GM12878 (cell line): Measurements from ENCODE around the gene ZBTB5. TPM values are rescaled to one million over a fixed set of nuclear protein-coding genes. Genes with fewer than 3 reads are reported as not detected.
A peak's percentile ranks its signal among the peaks of the same experiment; 100 is the strongest.

Experiments used
- ATF7 ChIP-seq: fragments of 450-650 bp; IDR thresholded peaks from 2 replicates; pipeline ENCODE4 v1.6.1; 2016; ENCODE audit warnings: low read depth, mild to moderate bottlenecking
- BACH1 ChIP-seq: fragments of 450-650 bp; IDR thresholded peaks from 2 replicates; pipeline ENCODE4 v1.6.1; 2017; ENCODE audit warnings: mild to moderate bottlenecking, borderline replicate concordance
- CHD1 ChIP-seq: IDR thresholded peaks from 2 replicates; pipeline ENCODE4 v1.6.1; 2012; ENCODE audit warnings: low read depth, low read length, improper control_type of control experiment
- EGR1 ChIP-seq, 2 experiments: IDR thresholded peaks; 1 replicate in 1 of 2; 2 replicates in 1 of 2; pipeline ENCODE4 v1.6.1; 2011 to 2012; ENCODE audit warnings: low read depth in 2 of 2, low read length in 2 of 2, borderline replicate concordance in 1 of 2, mild to moderate bottlenecking in 1 of 2, moderate library complexity in 1 of 2
- ETV6 ChIP-seq, 2 experiments: fragments of 450-650 bp in 1 of 2; IDR thresholded peaks in 1 of 2; conservative IDR thresholded peaks in 1 of 2; 2 replicates each; pipeline ENCODE4 v1.6.1; 2014; ENCODE audit warnings: antibody characterized with exemption in 1 of 2, borderline replicate concordance in 1 of 2, low read depth in 1 of 2, mild to moderate bottlenecking in 1 of 2, moderate library complexity in 1 of 2
- EZH2 ChIP-seq: IDR thresholded peaks from 2 replicates; pipeline ENCODE4 v1.6.1; 2012; ENCODE audit warnings: low read depth, mild to moderate bottlenecking, control low read depth, inconsistent platforms, low read length, borderline replicate concordance; ENCODE audit not compliant: control insufficient read depth
- FOXM1 ChIP-seq: IDR thresholded peaks from 2 replicates; pipeline ENCODE4 v1.6.1; 2012; ENCODE audit warnings: low read depth, mild to moderate bottlenecking, inconsistent platforms, low read length, moderate library complexity
- GABPA ChIP-seq: IDR thresholded peaks from 2 replicates; pipeline ENCODE4 v1.6.1; 2014; ENCODE audit warnings: antibody characterized with exemption, low read depth, mild to moderate bottlenecking, inconsistent platforms
- KAT2A ChIP-seq: conservative IDR thresholded peaks from 2 replicates; pipeline ENCODE4 v1.6.1; 2011; ENCODE audit warnings: low read depth, low read length; ENCODE audit not compliant: control insufficient read depth
- NR2C1 ChIP-seq: fragments of 450-650 bp; IDR thresholded peaks from 2 replicates; pipeline ENCODE4 v1.6.1; 2017; ENCODE audit warnings: antibody characterized with exemption, mild to moderate bottlenecking, moderate library complexity
- POLR2A ChIP-seq: IDR thresholded peaks from 2 replicates; pipeline ENCODE4 v1.6.1; 2011; ENCODE audit warnings: low read depth, mild to moderate bottlenecking, low read length
- RELA ChIP-seq: fragments of 450-650 bp; IDR thresholded peaks from 2 replicates; pipeline ENCODE4 v1.8.0; 2014; ENCODE audit warnings: borderline replicate concordance; ENCODE audit not compliant: partially characterized antibody
- SREBF2 ChIP-seq: IDR thresholded peaks from 2 replicates; pipeline ENCODE4 v1.6.1; 2012; ENCODE audit warnings: mild to moderate bottlenecking, low read length
- SUZ12 ChIP-seq: fragments of 200-600 bp; sonication (generic); IDR thresholded peaks from one replicate; pipeline ENCODE4 v1.6.1; 2018; ENCODE audit warnings: antibody characterized with exemption, mild to moderate bottlenecking; ENCODE audit not compliant: unreplicated experiment
- ZBED1 ChIP-seq: IDR thresholded peaks from 2 replicates; pipeline ENCODE4 v1.6.1; 2016; ENCODE audit warnings: borderline replicate concordance
- ZNF384 ChIP-seq: IDR thresholded peaks from 2 replicates; pipeline ENCODE4 v1.6.1; 2012; ENCODE audit warnings: low read depth, mild to moderate bottlenecking, low read length, improper control_type of control experiment, borderline replicate concordance
- ZNF622 ChIP-seq: fragments of 450-650 bp; IDR thresholded peaks from 2 replicates; pipeline ENCODE4 v1.6.1; 2017; ENCODE audit warnings: mild to moderate bottlenecking, inconsistent platforms
- polyA plus RNA-seq, 11 experiments: library from polyadenylated mRNA; depleted of rRNA in 4 of 11; unstranded in 6 of 11; stranded (reverse) in 5 of 11; fragments of >200 nt; fragmentation: Nextera tagmentation in 4 of 11; fragmentation: Illumina TruSeq in 1 of 11; extraction: Ambion mirVana in 4 of 11; extraction: Trizol in 1 of 11; gene quantifications; 1 replicate in 1 of 11; 2 replicates in 10 of 11; pipeline versions ENCODE4 v1.2.1 to v1.2.3, GENCODE V29; 2011 to 2016; ENCODE audit warnings: inconsistent platforms in 2 of 11, missing spikeins in 2 of 11, low read depth in 1 of 11
- total RNA-seq, 4 experiments: library from RNA; depleted of rRNA in 3 of 4; stranded (reverse); fragments of >200 nt in 3 of 4; fragmentation: Illumina TruSeq in 1 of 4; extraction: Trizol in 1 of 4; gene quantifications; 2 replicates each; pipeline versions ENCODE4 v1.2.1 to v1.2.3, GENCODE V29; 2013 to 2021
- TF ChIP-seq, protein P1 (sequence below): fragments of 450-650 bp; formaldehyde crosslinking; IDR thresholded peaks from 2 replicates; pipeline ENCODE4 v1.4.0; 2022; ENCODE audit warnings: mild to moderate bottlenecking, moderate library complexity
- TF ChIP-seq, protein P2 (sequence below): fragments of 450-650 bp; IDR thresholded peaks from 2 replicates; pipeline ENCODE4 v1.6.1; 2017; ENCODE audit warnings: mild to moderate bottlenecking, low read depth, inconsistent platforms; ENCODE audit not compliant: poor library complexity, severe bottlenecking
- TF ChIP-seq, protein P3 (sequence below): IDR thresholded peaks from 2 replicates; pipeline ENCODE4 v1.6.1; 2011; ENCODE audit warnings: borderline replicate concordance, low read depth, mild to moderate bottlenecking, moderate library complexity, low read length; ENCODE audit not compliant: insufficient read depth, poor library complexity, severe bottlenecking
- TF ChIP-seq, protein P4 (sequence below), 3 experiments: IDR thresholded peaks in 2 of 3; conservative IDR thresholded peaks in 1 of 3; 2 replicates each; pipeline ENCODE4 v1.5.1; 2011; ENCODE audit warnings: low read depth in 3 of 3, low read length in 3 of 3, mild to moderate bottlenecking in 3 of 3, control low read depth in 2 of 3, moderate library complexity in 2 of 3, inconsistent platforms in 1 of 3, mixed read lengths in 1 of 3; ENCODE audit not compliant: control insufficient read depth in 2 of 3, insufficient read depth in 1 of 3; ENCODE audit errors: extremely low read depth in 1 of 3

The ZBTB5 gene
- total and polyA plus RNA-seq, 10 of the 15 experiments (the other 5 are each of a cell fraction or from before 2014, with no cell fraction given): 1.4 to 32.5 (median 12.1) TPM

DNA sequence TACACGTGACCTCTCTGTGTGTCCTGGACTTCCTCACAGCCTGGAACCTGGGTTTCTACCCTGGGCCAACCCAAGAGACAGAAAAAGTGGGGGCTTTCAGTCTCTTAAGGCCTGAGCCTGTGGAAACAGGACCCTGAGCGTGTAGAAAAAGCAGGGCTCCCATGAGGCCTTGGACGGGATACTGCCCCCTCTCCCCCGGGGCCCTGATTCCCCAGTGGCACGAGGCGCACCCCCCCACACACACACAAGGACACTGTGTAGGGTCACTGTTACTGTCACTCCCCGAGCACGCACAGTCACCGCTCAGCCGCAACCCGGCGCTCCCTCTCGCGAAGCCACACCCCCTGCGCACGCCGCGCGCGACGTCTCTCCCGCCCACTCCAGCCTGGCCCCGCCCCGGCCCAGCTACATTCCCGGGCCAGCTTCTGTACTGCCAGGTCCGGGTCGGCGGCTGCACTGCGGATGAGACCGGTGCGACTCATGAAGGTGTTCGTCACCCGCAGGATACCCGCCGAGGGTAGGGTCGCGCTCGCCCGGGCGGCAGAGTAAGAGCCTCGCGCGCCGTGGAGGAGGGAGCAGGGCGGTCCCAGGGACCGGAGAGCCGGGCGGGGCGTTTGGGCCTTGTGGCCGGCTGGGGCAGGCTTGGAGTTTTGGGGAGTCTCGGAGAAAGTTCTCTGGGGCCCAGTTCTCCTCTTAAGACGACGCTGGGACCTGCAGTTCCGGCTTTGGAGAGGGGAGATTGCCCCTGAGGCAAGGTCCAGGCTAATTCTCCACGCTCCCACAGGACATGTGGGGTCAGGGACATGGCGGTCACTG, 42.8 kb downstream of the ZBTB5 start, which contains the start of gene GRHPR (continued):
- TF ChIP-seq, protein P1, sequence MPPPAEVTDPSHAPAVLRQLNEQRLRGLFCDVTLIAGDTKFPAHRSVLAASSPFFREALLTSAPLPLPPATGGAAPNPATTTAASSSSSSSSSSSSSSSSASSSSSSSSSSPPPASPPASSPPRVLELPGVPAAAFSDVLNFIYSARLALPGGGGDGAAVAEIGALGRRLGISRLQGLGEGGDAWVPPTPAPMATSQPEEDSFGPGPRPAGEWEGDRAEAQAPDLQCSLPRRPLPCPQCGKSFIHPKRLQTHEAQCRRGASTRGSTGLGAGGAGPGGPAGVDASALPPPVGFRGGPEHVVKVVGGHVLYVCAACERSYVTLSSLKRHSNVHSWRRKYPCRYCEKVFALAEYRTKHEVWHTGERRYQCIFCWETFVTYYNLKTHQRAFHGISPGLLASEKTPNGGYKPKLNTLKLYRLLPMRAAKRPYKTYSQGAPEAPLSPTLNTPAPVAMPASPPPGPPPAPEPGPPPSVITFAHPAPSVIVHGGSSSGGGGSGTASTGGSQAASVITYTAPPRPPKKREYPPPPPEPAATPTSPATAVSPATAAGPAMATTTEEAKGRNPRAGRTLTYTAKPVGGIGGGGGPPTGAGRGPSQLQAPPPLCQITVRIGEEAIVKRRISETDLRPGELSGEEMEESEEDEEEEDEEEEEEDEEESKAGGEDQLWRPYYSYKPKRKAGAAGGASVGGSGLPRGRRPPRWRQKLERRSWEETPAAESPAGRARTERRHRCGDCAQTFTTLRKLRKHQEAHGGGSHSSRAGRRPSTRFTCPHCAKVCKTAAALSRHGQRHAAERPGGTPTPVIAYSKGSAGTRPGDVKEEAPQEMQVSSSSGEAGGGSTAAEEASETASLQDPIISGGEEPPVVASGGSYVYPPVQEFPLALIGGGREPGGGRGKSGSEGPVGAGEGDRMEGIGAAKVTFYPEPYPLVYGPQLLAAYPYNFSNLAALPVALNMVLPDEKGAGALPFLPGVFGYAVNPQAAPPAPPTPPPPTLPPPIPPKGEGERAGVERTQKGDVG: no peak
- TF ChIP-seq ZNF384 (no peak), NR2C1 (no peak), CHD1 (0 out of 2 replicates have a peak, but pooled peaks have one; percentile 51), RELA (no peak), ZNF622 (no peak), GABPA (no peak), BACH1 (peak; percentile 64), SREBF2 (no peak), ATF7 (peak; percentile 69), ZBED1 (no peak), EGR1 (IDR thresholded peaks at IDR 0.05; ENCODE audit: borderline replicate concordance in 1 of 2, low read depth in 2 of 2, low read length in 2 of 2) (peak; percentile 64 to 74; a peak in 2 of 3 replicates), SUZ12 (no peak), FOXM1 (no peak), POLR2A (peak; percentile 91), ETV6 (conservative IDR thresholded peaks at IDR 0.05 in 1 of 2, IDR thresholded peaks at IDR 0.05 in 1 of 2; ENCODE audit: borderline replicate concordance in 1 of 2, low read depth in 1 of 2) (no peak), EZH2 (no peak), KAT2A (no peak)
- TF ChIP-seq, protein P2, sequence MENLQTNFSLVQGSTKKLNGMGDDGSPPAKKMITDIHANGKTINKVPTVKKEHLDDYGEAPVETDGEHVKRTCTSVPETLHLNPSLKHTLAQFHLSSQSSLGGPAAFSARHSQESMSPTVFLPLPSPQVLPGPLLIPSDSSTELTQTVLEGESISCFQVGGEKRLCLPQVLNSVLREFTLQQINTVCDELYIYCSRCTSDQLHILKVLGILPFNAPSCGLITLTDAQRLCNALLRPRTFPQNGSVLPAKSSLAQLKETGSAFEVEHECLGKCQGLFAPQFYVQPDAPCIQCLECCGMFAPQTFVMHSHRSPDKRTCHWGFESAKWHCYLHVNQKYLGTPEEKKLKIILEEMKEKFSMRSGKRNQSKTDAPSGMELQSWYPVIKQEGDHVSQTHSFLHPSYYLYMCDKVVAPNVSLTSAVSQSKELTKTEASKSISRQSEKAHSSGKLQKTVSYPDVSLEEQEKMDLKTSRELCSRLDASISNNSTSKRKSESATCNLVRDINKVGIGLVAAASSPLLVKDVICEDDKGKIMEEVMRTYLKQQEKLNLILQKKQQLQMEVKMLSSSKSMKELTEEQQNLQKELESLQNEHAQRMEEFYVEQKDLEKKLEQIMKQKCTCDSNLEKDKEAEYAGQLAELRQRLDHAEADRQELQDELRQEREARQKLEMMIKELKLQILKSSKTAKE: peak; percentile 19
- TF ChIP-seq, protein P3, sequence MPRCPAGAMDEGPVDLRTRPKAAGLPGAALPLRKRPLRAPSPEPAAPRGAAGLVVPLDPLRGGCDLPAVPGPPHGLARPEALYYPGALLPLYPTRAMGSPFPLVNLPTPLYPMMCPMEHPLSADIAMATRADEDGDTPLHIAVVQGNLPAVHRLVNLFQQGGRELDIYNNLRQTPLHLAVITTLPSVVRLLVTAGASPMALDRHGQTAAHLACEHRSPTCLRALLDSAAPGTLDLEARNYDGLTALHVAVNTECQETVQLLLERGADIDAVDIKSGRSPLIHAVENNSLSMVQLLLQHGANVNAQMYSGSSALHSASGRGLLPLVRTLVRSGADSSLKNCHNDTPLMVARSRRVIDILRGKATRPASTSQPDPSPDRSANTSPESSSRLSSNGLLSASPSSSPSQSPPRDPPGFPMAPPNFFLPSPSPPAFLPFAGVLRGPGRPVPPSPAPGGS: no peak
- TF ChIP-seq, protein P4, sequence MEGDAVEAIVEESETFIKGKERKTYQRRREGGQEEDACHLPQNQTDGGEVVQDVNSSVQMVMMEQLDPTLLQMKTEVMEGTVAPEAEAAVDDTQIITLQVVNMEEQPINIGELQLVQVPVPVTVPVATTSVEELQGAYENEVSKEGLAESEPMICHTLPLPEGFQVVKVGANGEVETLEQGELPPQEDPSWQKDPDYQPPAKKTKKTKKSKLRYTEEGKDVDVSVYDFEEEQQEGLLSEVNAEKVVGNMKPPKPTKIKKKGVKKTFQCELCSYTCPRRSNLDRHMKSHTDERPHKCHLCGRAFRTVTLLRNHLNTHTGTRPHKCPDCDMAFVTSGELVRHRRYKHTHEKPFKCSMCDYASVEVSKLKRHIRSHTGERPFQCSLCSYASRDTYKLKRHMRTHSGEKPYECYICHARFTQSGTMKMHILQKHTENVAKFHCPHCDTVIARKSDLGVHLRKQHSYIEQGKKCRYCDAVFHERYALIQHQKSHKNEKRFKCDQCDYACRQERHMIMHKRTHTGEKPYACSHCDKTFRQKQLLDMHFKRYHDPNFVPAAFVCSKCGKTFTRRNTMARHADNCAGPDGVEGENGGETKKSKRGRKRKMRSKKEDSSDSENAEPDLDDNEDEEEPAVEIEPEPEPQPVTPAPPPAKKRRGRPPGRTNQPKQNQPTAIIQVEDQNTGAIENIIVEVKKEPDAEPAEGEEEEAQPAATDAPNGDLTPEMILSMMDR (IDR thresholded peaks at IDR 0.05 in 2 of 3, conservative IDR thresholded peaks at IDR 0.05 in 1 of 3; ENCODE audit: control insufficient read depth in 2 of 3, extremely low read depth in 1 of 3, insufficient read depth in 1 of 3, low read depth in 3 of 3, low read length in 3 of 3): no peak
